Ovary (tissue), 9 donors: ENCODE data around the gene TTC33. TPM values are rescaled to one million over a fixed set of nuclear protein-coding genes. Genes with fewer than 3 reads are reported as not detected.

Experiments
- DNase-seq, 5 donors: peaks; one replicate each; pipeline ENCODE4 v3.0.0-alpha.2; 2019 to 2020
- H3K27ac ChIP-seq, 2 donors: fragments of 200-600 bp; one replicate each; pipeline versions ENCODE4 v1.5.1 to v1.8.0; 2019 to 2022
- H3K27me3 ChIP-seq: fragments of 200-600 bp; one replicate; pipeline ENCODE4 v1.8.0; 2022
- H3K36me3 ChIP-seq: fragments of 200-600 bp; sonication (generic); one replicate; pipeline ENCODE4 v1.5.1; 2019
- H3K4me1 ChIP-seq: one replicate; pipeline ENCODE4 v1.8.1; 2013; ENCODE audit warnings: mild to moderate bottlenecking, moderate library complexity; ENCODE audit not compliant: insufficient read depth
- H3K4me3 ChIP-seq: fragments of 200-600 bp; sonication (generic); one replicate; pipeline ENCODE4 v1.5.1; 2017
- H3K9me3 ChIP-seq, 2 donors: fragments of 200-600 bp in 1 of 2; sonication (generic) in 1 of 2; one replicate each; pipeline versions ENCODE4 v1.5.1 to v1.8.1; 2013 to 2019; ENCODE audit warnings: mild to moderate bottlenecking in 1 of 2, moderate library complexity in 1 of 2
- CTCF ChIP-seq, 3 donors: fragments of 450-650 bp in 2 of 3; fragments of 200-600 bp in 1 of 3; IDR thresholded peaks; one replicate each; pipeline versions ENCODE4 v1.5.1 to v1.8.0; 2016 to 2022; ENCODE audit warnings: antibody characterized with exemption in 3 of 3, mild to moderate bottlenecking in 1 of 3
- EP300 ChIP-seq: sonication (generic); formaldehyde crosslinking; IDR thresholded peaks from one replicate; pipeline ENCODE4 v1.6.1; 2017; ENCODE audit warnings: antibody characterized with exemption
- POLR2A ChIP-seq: fragments of 450-650 bp; IDR thresholded peaks from one replicate; pipeline ENCODE4 v1.6.1; 2017; ENCODE audit warnings: antibody characterized with exemption, mild to moderate bottlenecking, moderate library complexity
- WGBS, 3 donors: extraction: QIAGEN DNeasy Blood & Tissue Kit in 1 of 3; methylation state at CpG; one replicate each; pipeline versions ENCODE4 v1.1.5 to v1.1.7; 2013 to 2017; 5-methylcytosine and 5-hydroxymethylcytosine counted together
- intact Hi-C, 4 donors: fragments of 100-400 bp; cut with DNase I; formaldehyde crosslinking; loops; one replicate each; pipeline versions ENCODE4 v1.11.0 to v1.15.1; 2022 to 2023
- polyA plus RNA-seq, 2 donors: library from polyadenylated mRNA; stranded (reverse); fragments of 200-250 nt in 1 of 2; fragments of 350-450 nt in 1 of 2; fragmentation: Illumina TruSeq in 1 of 2; extraction: RNeasy Lipid Tissue Mini Kit (QIAGEN cat#74804) in 1 of 2; gene quantifications; one replicate each; pipeline ENCODE4 v1.2.3, GENCODE V29; 2013 to 2014
- total RNA-seq, 7 donors: library from RNA; depleted of rRNA in 2 of 7; stranded (reverse); fragments of >200 nt in 2 of 7; fragmentation: NEBNext Ultra II Directional in 3 of 7; extraction: Animal tissue kit (Norgen Biotek cat#: 25700) in 3 of 7; gene quantifications; one replicate each; pipeline versions ENCODE4 v1.1.0 to v1.2.4, GENCODE V29; 2016 to 2023
- donor health status: DM: no; HTN: no; CAD: no; lungs with moderate emphysema.
- donor health status: DM: no; HTN: no; CAD: no.
- donor health status: Bipolar disorder and iron deficiency.
- donor health status: DM: yes; HTN: yes; CAD: no.
- donor health status: DM: no; HTN: no; CAD: no.
- donor health status: DM: yes; HTN: yes; CAD: no.

The TTC33 gene
- total and polyA plus RNA-seq, 9 donors, result 10.6 to 26.0 (median 18.8) TPM

GRCh38 chr5:40489421-40489820 lies 266.3 kb downstream of the TTC33 start:
- Histone ChIP-seq H3K9me3 (no peaks in the 10 kb centered on the region), H3K27ac (no peak overlapping the region), H3K4me1 (no peaks in the 10 kb centered on the region), H3K27me3 (no peaks in the 10 kb centered on the region), H3K36me3 (no peaks in the 10 kb centered on the region), H3K4me3 (no peak overlapping the region)
- no peak for DNase-seq
- 62 to 79% (median 66%) methylated on average over 3 of the region's 3 CpGs for WGBS, 3 donors
- intact Hi-C loops, result no loop called here
- TF ChIP-seq POLR2A (no peak), EP300 (no peak), CTCF (IDR thresholded peaks at IDR 0.05) (no peak)

- Histone ChIP-seq H3K36me3 (no peaks in the 10 kb centered on the region), H3K9me3 (no peaks in the 10 kb centered on the region), H3K27ac (no peak overlapping the region), H3K4me3 (no peak overlapping the region), H3K4me1 (no peaks in the 10 kb centered on the region), H3K27me3 (no peaks in the 10 kb centered on the region)
- intact Hi-C loops, result no loop called here
- DNase-seq, result no peak
- WGBS, 3 donors, result 79 to 90% (median 83%) methylated on average over 4 of the region's 4 CpGs
- no peak for TF ChIP-seq EP300
- no peak for TF ChIP-seq CTCF (IDR thresholded peaks at IDR 0.05)
- TF ChIP-seq POLR2A, result no peak
These were observed 269.1 kb downstream of the TTC33 start for GRCh38 chr5:40486437-40487275.

- no peak overlapping the region for H3K4me3 ChIP-seq
- no peak overlapping the region for H3K27ac ChIP-seq
- H3K36me3 ChIP-seq, result no peaks in the 10 kb centered on the region
- no peaks in the 10 kb centered on the region for H3K4me1 ChIP-seq
- H3K27me3 ChIP-seq, result no peaks in the 10 kb centered on the region
- WGBS, 3 donors, result 71 to 78% (median 77%) methylated on average over 10 of the region's 10 CpGs
- intact Hi-C loops, result no loop called here
- H3K9me3 ChIP-seq, result no peaks in the 10 kb centered on the region
- no peak for DNase-seq
- TF ChIP-seq CTCF (IDR thresholded peaks at IDR 0.05), result no peak
- TF ChIP-seq POLR2A, result no peak
- TF ChIP-seq EP300, result no peak
These were observed 270.5 kb downstream of the TTC33 start for GRCh38 chr5:40485021-40485998.

- TF ChIP-seq CTCF (IDR thresholded peaks at IDR 0.05), result no peak
- no peak for TF ChIP-seq EP300
- TF ChIP-seq POLR2A, result no peak
- no peak overlapping the region for H3K4me3 ChIP-seq
- no peak for DNase-seq
- no peaks in the 10 kb centered on the region for H3K36me3 ChIP-seq
- WGBS, 3 donors, result 78 to 89% (median 84%) methylated on average over 2 of the region's 2 CpGs
- H3K4me1 ChIP-seq, result no peaks in the 10 kb centered on the region
- H3K9me3 ChIP-seq, result no peaks in the 10 kb centered on the region
- H3K27ac ChIP-seq, result no peak overlapping the region
- intact Hi-C loops, result no loop called here
- H3K27me3 ChIP-seq, result no peaks in the 10 kb centered on the region
These were observed 271.3 kb downstream of the TTC33 start for GRCh38 chr5:40484495-40484894.
